Progenitor cell of endocrine pancreas (in vitro differentiated cells): ENCODE results near the gene GTPBP4. TPM values are rescaled to one million over a fixed set of nuclear protein-coding genes. Genes with fewer than 3 reads are reported as not detected.
"Not testable (repeated sequence)": the region's sequence is repeated elsewhere in the genome, so short reads cannot be mapped to it uniquely, and the experiment has no call there.

Experiments
- DNase-seq: peaks from one replicate; pipeline ENCODE4 v3.0.0; 2021; ENCODE audit warnings: low spot score; ENCODE audit not compliant: unreplicated experiment
- H3K27ac Mint-ChIP-seq: 2 replicates; pipeline ENCODE4 v1.8.0; 2021; ENCODE audit warnings: mild to moderate bottlenecking, moderate library complexity, mixed read lengths
- H3K27me3 Mint-ChIP-seq: 2 replicates; pipeline ENCODE4 v1.8.0; 2021; ENCODE audit warnings: mixed read lengths
- H3K36me3 Mint-ChIP-seq: 2 replicates; pipeline ENCODE4 v1.8.0; 2022; ENCODE audit warnings: mixed read lengths; ENCODE audit not compliant: insufficient read depth
- H3K4me1 Mint-ChIP-seq: 2 replicates; pipeline ENCODE4 v1.8.0; 2021; ENCODE audit warnings: low read depth, mixed read lengths
- H3K4me3 Mint-ChIP-seq: 2 replicates; pipeline ENCODE4 v1.8.0; 2021; ENCODE audit warnings: low read depth, mild to moderate bottlenecking, moderate library complexity, mixed read lengths
- H3K9me3 Mint-ChIP-seq: 2 replicates; pipeline ENCODE4 v1.8.0; 2021; ENCODE audit warnings: low read depth, mixed read lengths
- total RNA-seq: library from RNA; stranded (reverse); gene quantifications from 2 replicates; pipeline ENCODE4 v1.2.1, GENCODE V29; 2021
- TF ChIP-seq, protein P1 (sequence below): fragments of 200-600 bp; sonication (generic); IDR thresholded peaks from one replicate; pipeline ENCODE4 v1.5.0; 2021; ENCODE audit warnings: antibody characterized with exemption, mild to moderate bottlenecking; ENCODE audit not compliant: unreplicated experiment

Gene GTPBP4
- total RNA-seq, 1 donor from 2014 or later = 53.2 TPM

- H3K4me3 Mint-ChIP-seq = no peak overlapping the region
- TF ChIP-seq, protein P1, sequence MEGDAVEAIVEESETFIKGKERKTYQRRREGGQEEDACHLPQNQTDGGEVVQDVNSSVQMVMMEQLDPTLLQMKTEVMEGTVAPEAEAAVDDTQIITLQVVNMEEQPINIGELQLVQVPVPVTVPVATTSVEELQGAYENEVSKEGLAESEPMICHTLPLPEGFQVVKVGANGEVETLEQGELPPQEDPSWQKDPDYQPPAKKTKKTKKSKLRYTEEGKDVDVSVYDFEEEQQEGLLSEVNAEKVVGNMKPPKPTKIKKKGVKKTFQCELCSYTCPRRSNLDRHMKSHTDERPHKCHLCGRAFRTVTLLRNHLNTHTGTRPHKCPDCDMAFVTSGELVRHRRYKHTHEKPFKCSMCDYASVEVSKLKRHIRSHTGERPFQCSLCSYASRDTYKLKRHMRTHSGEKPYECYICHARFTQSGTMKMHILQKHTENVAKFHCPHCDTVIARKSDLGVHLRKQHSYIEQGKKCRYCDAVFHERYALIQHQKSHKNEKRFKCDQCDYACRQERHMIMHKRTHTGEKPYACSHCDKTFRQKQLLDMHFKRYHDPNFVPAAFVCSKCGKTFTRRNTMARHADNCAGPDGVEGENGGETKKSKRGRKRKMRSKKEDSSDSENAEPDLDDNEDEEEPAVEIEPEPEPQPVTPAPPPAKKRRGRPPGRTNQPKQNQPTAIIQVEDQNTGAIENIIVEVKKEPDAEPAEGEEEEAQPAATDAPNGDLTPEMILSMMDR = no peak
- H3K27me3 Mint-ChIP-seq = no peaks in the 10 kb centered on the region
- H3K27ac Mint-ChIP-seq = no peak overlapping the region
- DNase-seq = no peak
- H3K9me3 Mint-ChIP-seq = no peaks in the 10 kb centered on the region
- H3K4me1 Mint-ChIP-seq = no peaks in the 10 kb centered on the region
- peaks cover 6% of the 10 kb centered on the region for H3K36me3 Mint-ChIP-seq
Observed at GRCh38 chr10:1034758-1035157, 46.5 kb downstream of the GTPBP4 start.

DNA sequence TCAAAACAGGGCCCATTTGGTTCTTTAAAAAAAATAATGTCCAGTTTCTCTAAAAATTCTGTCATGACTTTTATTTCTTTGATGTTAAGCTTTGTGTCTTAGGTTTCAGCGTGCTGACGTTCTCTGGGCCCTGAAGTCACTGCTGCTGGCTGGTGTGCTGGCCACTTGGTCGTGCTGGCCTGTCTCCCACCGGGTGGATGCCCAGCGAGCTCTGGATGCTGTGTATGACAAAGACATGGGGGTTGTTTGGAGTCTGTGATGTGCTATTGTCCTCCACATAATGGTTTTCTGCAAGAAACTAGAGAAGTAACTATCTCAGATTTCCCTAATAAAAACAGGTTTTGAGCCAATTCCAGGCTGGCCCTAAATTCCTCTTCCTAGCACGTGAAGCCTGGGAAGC is 47.0 kb downstream of the GTPBP4 start:
- Mint-ChIP-seq H3K27ac (no peak overlapping the region), H3K9me3 (no peaks in the 10 kb centered on the region), H3K4me1 (no peaks in the 10 kb centered on the region), H3K4me3 (no peak overlapping the region), H3K27me3 (no peaks in the 10 kb centered on the region), H3K36me3 (peaks cover 8% of the 10 kb centered on the region)
- TF ChIP-seq, protein P1 = no peak
- no peak for DNase-seq

- Mint-ChIP-seq H3K36me3 (peaks cover 11% of the 10 kb centered on the region), H3K9me3 (no peaks in the 10 kb centered on the region), H3K27me3 (no peaks in the 10 kb centered on the region), H3K4me1 (no peaks in the 10 kb centered on the region), H3K27ac (peak overlapping the region; percentile 56), H3K4me3 (no peak overlapping the region)
- TF ChIP-seq, protein P1 = no peak
- DNase-seq = no peak
Observed at GRCh38 chr10:1036341-1036791, 48.1 kb downstream of the GTPBP4 start.

DNA sequence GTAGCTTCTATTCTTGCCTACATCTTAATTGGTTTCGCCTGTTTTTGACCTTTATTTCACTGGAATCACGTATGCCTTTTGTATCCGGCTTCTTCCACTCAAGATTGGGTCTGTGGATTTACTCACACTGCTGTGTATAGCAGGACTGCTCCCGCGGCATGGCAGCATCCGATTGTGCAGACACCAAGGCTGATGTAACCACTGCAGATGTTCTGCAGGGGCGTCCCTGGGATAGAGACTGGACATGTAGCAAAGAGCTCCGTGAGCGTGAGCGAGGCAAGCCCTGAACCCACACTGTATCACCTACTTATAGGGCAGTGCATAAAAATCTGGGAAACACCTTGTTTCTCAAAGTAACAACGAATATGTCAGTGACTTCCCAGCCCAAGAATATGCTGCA is 48.9 kb downstream of the GTPBP4 start:
- TF ChIP-seq, protein P1 = no peak
- Mint-ChIP-seq H3K27ac (no peak overlapping the region), H3K4me3 (no peak overlapping the region), H3K27me3 (no peaks in the 10 kb centered on the region), H3K4me1 (no peaks in the 10 kb centered on the region), H3K9me3 (no peaks in the 10 kb centered on the region), H3K36me3 (peaks cover 12% of the 10 kb centered on the region)
- DNase-seq = no peak

DNA sequence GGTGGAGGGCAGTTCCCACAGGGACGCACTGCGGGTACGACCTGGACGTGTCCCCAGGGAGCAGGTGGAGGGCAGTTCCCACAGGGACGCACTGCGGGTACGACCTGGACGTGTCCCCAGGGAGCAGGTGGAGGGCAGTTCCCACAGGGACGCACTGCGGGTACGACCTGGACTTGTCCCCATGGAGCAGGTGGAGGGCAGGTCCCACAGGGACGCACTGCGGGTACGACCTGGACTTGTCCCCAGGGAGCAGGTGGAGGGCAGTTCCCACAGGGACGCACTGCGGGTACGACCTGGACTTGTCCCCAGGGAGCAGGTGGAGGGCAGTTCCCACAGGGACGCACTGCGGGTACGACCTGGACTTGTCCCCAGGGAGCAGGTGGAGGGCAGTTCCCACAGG is 50.5 kb downstream of the GTPBP4 start:
- not testable (repeated sequence) for H3K9me3 Mint-ChIP-seq, DNase-seq, H3K4me1 Mint-ChIP-seq, H3K27ac Mint-ChIP-seq, H3K4me3 Mint-ChIP-seq, H3K27me3 Mint-ChIP-seq
- H3K36me3 Mint-ChIP-seq = peaks cover 17% of the 10 kb centered on the region

DNA sequence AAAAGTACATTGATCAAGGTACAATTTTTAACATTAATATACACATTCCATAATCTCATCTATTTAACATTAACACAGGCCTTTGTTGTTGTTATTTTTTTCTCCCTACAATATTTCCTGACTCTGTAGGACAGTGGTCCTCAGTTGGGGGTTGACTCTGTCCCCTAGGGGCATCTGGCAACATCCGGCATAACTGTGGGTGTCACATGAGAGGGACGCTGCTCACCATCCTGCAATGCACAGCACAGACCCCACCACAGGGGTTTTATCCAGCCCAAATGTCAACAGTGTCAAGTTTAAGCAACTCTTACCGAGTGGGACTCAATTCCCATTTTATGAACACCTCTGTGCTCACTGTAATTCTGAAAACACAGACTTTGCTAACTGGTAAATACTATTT is 51.9 kb downstream of the GTPBP4 start:
- Mint-ChIP-seq H3K4me3 (no peak overlapping the region), H3K27me3 (no peaks in the 10 kb centered on the region), H3K4me1 (peaks cover 9% of the 10 kb centered on the region), H3K9me3 (no peaks in the 10 kb centered on the region), H3K36me3 (peaks cover 25% of the 10 kb centered on the region), H3K27ac (peak overlapping the region; percentile 90)
- TF ChIP-seq, protein P1 = no peak
- DNase-seq = no peak
